GM21737 (cell line): Measurements from ENCODE around the gene ETV6.

Source experiments
- ATAC-seq: cut with Tn5 transposase; IDR thresholded peaks from one replicate; pipeline ENCODE4 v1.9.1; 2021; ENCODE audit warnings: mild to moderate bottlenecking, moderate library complexity; ENCODE audit not compliant: unreplicated experiment

The ETV6 gene

GRCh38 chr12:11846488-11846887 lies 197.0 kb downstream of the ETV6 start:
- ATAC-seq = no peak

DNA sequence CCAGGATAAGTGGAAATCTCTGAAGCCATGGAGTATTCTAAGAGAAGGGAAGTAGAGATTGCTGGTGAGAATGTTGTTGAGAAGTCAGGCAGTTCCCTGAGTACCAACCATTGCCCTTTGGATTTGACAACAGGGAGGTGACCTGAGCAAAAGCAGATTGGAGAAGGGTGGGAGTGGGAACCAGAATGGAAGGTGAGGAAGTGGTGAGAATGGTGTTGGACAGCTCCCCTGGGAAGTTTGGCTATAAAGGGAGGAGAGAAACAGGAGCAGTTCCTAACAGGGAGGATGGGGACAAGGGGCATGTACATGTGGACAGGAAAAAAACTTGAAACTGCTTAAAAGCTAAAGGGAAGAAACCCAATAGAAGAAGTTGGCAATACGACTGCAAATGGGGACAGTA lies 198.1 kb downstream of the ETV6 start:
- ATAC-seq = no peak

- ATAC-seq = no peak
Measured at GRCh38 chr12:11849757-11850504, 200.5 kb downstream of the ETV6 start.

DNA sequence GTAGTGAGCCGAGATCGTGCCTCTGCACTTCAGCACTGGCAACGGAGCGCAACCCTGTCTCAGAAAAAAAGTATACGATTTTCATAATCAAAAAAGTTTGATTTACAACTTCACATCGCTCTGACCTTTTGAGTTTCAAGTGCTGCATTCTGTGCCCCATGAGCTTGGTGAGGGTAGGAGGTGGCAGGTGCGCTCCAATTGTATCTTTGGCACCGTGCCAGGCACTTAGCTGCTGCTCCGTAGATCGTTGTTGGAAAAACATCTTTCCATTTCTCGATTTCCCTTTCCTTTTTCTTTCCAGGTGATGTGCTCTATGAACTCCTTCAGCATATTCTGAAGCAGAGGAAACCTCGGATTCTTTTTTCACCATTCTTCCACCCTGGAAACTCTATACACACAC lies 203.7 kb downstream of the ETV6 start:
- no peak for ATAC-seq

DNA sequence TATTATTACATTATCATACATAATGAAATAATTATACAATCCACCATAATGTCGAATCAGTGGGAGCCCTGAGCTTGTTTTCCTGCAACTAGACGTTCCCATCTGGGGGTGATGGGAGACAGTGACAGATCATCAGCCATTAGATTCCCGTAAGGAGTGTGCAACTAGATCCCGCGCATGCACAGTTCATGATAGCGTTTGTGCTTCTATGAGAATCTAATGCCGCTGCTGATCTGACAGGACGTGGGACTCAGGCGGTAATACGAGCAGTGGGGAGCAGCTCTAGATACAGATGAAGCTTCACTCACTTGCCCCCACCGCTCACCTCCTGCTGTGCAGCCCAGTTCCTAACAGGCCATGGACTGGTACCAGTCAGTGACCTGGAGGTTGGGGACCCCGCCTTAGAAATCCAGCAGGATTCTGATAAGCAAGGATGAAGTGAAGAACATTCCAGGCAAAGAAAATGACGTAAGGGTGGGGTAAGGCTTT lies 204.6 kb downstream of the ETV6 start:
- ATAC-seq = no peak

GRCh38 chr12:11855983-11856374 lies 206.5 kb downstream of the ETV6 start:
- ATAC-seq = peak; percentile 42

GRCh38 chr12:11856971-11857370 lies 207.5 kb downstream of the ETV6 start:
- ATAC-seq = no peak

GRCh38 chr12:11859705-11860425 lies 210.4 kb downstream of the ETV6 start:
- no peak for ATAC-seq

GRCh38 chr12:11861155-11861863 lies 211.8 kb downstream of the ETV6 start:
- ATAC-seq = no peak

DNA sequence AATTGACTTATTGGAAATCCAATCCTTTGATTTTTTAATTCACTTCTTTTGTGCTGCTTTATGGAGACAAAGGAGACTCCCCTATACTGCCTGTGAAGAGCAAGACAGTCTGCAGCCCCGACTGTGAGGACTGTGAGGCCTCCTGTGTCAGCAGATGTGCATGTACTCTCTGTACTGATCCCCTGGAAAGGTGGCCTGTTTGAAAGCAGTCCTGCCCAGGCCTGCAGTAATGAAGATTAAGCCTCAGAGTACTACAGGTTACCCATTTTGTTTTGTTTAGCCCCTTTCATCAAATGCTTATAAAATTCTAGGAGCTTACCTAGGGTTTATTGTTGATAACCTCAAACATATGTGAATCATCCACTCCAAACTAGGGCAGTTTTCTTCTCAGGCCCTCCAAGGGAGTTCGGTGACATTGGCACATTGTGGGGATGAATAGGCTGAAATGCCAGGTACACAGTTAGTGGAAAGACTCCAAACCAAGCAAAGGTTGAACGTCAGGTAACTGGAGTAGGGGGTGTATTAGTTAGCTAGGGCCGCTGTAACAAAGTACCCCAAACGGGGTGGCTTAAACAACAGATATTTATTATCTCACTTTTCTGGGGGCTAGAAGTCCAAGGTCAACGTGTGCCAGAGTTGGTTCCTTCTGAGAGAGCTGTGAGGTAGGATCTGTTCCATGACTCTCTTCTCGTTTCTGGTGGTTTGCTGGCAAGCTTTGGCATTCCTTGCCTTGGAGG lies 212.6 kb downstream of the ETV6 start:
- ATAC-seq = no peak

- ATAC-seq = no peak
Measured at GRCh38 chr12:11862798-11863197, 213.3 kb downstream of the ETV6 start.

GRCh38 chr12:11863478-11863906 lies 214.0 kb downstream of the ETV6 start:
- no peak for ATAC-seq

DNA sequence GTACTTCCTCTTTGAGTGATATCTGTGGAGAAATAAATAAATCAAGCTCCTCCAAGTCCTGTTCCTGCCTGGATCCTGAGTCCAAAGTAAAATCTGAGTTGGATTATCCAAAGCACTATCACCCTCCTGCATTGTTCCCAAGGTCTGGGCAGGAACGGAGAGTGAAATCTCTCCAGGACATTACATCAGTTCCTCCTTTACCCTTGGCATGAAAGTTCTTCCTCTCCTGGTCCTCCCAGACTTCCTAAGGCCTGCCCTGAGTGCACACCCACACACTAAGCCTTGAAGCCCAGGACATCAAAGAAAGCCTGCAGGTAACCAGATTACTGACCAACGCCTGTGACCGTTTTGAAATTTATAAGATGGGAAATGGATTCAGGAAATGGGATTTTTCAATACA lies 214.5 kb downstream of the ETV6 start:
- no peak for ATAC-seq

DNA sequence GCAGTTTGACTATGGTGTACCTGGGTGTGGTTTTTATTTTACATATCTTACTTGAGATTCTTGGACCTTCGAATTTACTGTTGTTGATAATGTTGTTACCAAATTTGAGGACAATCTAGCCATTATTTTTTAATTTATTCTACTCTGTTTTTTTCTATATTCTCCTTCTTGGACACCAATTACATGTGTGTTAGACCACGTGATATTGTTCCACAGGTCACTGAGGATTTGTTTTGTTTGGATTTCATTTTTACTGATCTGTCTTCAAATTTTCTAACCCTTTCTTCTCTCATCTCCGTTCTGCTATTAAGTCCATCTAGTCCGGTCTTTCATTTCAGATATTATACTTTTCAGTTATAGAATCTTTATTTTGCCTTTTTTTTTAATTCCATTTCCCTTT lies 216.3 kb downstream of the ETV6 start:
- no peak for ATAC-seq

DNA sequence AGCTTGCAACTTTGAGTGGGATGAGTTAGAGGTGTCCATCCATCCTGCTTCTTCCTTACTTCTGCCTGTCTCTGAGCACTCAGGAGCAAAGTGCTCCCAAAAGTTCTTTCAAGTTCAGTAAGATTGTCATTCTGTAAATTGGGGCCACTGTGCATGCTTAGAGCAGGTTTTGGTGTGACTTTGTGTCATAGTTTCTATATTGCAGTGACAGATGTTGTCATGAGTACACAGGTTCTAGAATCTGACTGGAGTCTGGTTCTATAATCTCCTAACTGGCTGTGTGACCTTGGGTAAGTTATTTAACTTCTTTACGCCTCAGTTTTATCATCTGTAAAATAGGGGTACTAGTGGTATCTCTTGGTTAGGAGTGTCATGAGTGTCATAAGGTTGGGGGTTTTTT lies 218.6 kb downstream of the ETV6 start:
- no peak for ATAC-seq

- no peak for ATAC-seq
Measured at GRCh38 chr12:11869406-11869805, 219.9 kb downstream of the ETV6 start.

DNA sequence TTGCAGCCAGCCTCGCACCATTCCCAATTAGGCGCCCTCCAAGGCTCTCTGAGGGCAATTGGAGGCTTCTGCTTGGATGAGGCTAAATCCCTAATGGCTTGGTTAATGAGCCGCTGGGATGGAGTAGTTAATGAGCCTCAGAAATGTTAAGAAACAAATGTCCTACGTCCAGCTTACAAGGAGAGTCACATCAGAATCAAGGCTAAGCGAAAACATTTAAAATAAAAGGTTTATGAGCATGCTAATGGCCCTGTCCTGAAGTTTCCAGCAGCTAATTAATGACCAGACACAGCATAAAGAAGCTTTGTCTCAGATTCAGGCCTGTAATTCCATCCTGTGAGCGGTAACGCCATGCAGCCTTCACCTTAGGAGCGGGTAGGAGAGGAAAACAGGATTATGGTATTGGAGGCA lies 220.6 kb downstream of the ETV6 start:
- no peak for ATAC-seq

DNA sequence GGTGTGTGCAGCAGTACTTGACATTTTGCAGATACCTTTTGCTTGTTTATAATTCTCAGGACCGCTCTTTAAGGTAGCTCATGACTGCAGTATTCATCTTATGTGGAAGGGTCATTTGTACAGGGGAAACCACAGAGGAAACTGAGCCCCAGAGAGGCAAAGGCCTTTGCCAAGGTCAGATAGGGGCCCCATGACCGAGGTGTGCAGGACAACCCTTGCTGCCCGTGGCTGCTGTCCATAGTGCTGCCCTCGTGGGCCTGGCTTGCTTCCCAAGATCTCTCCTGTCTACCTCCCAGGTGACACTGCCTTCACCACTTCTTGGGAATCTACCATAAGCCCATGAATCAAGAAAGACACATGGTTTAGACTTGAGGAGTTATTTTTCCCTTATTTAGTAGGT lies 222.6 kb downstream of the ETV6 start:
- ATAC-seq = no peak

DNA sequence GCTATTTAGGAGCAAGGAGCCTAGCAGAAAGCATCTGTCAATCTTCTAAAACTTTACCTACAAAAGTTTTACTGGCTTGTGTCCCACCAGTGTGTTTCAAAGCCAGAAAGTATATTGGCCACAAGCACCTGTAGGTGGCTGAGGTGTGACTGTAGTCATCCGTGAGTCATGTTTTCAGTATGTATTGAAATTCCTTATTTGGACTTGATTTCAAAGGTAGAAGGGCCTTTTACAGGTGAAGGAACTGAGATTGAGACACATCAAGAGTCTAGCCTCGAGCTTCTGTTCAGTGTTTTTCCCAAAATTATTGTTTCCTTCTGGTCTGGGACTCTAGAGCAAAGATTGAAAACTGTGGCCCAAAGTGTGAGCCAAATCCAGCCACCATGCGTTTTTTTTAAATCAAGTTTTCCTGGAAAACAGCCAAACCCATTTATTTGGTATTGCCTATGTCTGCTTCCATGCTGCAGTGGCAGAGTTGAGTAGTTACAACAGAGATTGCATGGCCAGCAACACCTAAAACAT lies 226.0 kb downstream of the ETV6 start:
- ATAC-seq = no peak

GRCh38 chr12:11876307-11876706 lies 226.8 kb downstream of the ETV6 start:
- no peak for ATAC-seq
